ENCODE data around the gene YIPF4.

The YIPF4 gene

DNA sequence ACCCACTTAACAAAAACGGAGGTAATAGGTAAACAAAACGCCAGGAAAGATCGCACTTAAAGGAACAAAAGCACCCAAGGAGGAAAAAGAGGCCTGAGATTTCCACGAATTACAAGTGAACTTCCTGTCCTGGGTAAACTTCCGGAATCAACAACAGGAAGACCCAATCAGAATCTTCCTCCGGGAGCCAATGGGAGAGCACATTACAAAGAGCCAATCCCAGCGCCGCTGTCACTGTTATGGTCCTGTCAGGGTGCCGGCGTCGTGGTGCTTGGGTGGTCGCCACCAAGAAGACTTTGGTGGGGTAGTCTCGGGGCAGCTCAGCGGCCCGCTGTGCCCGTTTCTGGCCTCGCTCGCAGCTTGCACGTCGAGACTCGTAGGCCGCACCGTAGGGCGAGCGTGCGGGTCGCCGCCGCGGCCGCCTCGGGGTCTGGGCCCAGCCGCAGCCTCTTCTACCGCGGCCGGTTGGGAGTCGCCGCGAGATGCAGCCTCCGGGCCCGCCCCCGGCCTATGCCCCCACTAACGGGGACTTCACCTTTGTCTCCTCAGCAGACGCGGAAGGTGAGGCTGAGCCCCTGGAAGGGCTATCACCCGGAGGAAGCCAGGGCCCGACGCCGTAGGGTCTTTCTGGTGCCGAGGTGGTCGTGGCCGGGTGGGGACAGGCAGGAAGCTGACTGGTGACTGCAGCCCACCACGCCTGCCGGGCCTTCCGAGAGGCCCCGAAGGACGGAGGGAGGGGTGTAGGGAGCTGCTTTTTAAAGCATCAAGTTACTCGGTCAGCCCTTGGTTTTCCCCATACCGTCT, at the start of gene YIPF4:
Gene YIPF4 (plus strand): TSS at position 231 of the 804 bp plus-strand sequence. CDS start 252 bp downstream, at position 483.
- no peak for TF ChIP-seq CTCF (IDR thresholded peaks at IDR 0.05)

- TF ChIP-seq CTCF (IDR thresholded peaks at IDR 0.05), result no peak
Observed at GRCh38 chr2:32228181-32228580, 49.5 kb upstream of the YIPF4 start.

- no peak for TF ChIP-seq CTCF (IDR thresholded peaks at IDR 0.05)
Observed at GRCh38 chr2:32229635-32230034, 48.1 kb upstream of the YIPF4 start.

GRCh38 chr2:32231959-32232358, 45.7 kb upstream of the YIPF4 start:
- TF ChIP-seq CTCF (IDR thresholded peaks at IDR 0.05), result no peak

- no peak for TF ChIP-seq CTCF (IDR thresholded peaks at IDR 0.05)
Observed at GRCh38 chr2:32235315-32235714, 42.4 kb upstream of the YIPF4 start.

DNA sequence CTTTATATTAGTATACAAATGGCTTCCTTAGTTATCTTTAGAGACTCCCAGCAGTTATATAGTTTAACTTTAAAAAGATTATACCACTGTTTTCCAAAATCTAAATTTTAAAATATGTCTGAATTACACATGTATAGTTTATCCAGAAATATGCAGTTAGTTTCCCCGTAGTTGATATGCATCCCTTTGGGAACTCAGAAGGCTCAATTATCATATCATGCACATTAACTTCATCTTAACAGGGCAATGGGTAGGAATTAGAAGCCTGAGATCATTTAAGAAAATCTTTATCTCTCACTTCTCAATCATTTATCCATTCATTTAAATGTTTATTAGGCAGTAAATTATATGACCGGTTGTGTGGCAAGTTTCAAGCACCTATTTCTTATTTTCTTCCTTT, 40.2 kb upstream of the YIPF4 start:
- no peak for TF ChIP-seq CTCF (IDR thresholded peaks at IDR 0.05)

DNA sequence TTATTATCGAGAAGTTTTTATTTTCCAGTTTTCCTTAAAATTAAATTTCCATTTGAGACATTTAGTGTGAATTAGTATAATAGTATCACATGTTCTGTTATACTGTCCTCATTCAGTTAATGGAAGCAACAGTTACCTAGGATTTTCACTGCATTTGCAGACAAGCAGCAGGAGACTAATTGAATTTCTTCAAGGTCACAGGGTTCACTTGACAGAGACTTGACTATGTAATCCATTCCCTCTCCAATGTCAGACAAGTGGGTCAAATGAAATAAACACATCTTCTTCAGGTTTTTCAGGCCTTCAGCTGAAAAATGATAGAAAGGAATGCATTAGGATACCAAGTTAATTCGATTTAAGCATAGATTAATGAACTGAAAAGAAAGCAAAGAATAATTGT, 39.7 kb upstream of the YIPF4 start:
- no peak for TF ChIP-seq CTCF (IDR thresholded peaks at IDR 0.05)

Data from LNCAP (cell line).